AG09309 (cell line): Measurements from ENCODE around the gene RTP5.

Experiments
- DNase-seq: peaks from one replicate; pipeline ENCODE4 v3.0.0-alpha.2; 2010; ENCODE audit warnings: low read depth
- H3K4me3 ChIP-seq: 2 replicates; pipeline ENCODE4 v1.5.1; 2011; ENCODE audit warnings: mild to moderate bottlenecking, low read depth, low read length, moderate library complexity; ENCODE audit not compliant: control insufficient read depth
- CTCF ChIP-seq: IDR thresholded peaks from 2 replicates; pipeline ENCODE4 v1.5.1; 2011; ENCODE audit warnings: mild to moderate bottlenecking, low read depth, low read length, inconsistent platforms; ENCODE audit not compliant: insufficient read depth, control insufficient read depth; ENCODE audit errors: missing control alignments

RTP5 gene

GRCh38 chr2:241864168-241864849 is 5.2 kb upstream of the RTP5 start:
- TF ChIP-seq CTCF, result no peak
- no peak overlapping the region for H3K4me3 ChIP-seq
- DNase-seq, result no peak

GRCh38 chr2:241864850-241865213 is 4.7 kb upstream of the RTP5 start:
- no peak for TF ChIP-seq CTCF
- no peak for DNase-seq
- no peak overlapping the region for H3K4me3 ChIP-seq

- no peak for TF ChIP-seq CTCF
- no peak overlapping the region for H3K4me3 ChIP-seq
- DNase-seq, result no peak
Observed at GRCh38 chr2:241865416-241865956, 4.0 kb upstream of the RTP5 start.

GRCh38 chr2:241865957-241866789 is 3.4 kb upstream of the RTP5 start:
- H3K4me3 ChIP-seq, result no peak overlapping the region
- no peak for TF ChIP-seq CTCF

GRCh38 chr2:241866790-241867645 is 2.5 kb upstream of the RTP5 start:
- DNase-seq, result no peak
- no peak overlapping the region for H3K4me3 ChIP-seq

More at GRCh38 chr2:241865957-241866789, 3.4 kb upstream of the RTP5 start:
- DNase-seq, result no peak

More at GRCh38 chr2:241866790-241867645, 2.5 kb upstream of the RTP5 start:
- no peak for TF ChIP-seq CTCF
